Measurements from ENCODE around the gene SCNN1A.

DNA sequence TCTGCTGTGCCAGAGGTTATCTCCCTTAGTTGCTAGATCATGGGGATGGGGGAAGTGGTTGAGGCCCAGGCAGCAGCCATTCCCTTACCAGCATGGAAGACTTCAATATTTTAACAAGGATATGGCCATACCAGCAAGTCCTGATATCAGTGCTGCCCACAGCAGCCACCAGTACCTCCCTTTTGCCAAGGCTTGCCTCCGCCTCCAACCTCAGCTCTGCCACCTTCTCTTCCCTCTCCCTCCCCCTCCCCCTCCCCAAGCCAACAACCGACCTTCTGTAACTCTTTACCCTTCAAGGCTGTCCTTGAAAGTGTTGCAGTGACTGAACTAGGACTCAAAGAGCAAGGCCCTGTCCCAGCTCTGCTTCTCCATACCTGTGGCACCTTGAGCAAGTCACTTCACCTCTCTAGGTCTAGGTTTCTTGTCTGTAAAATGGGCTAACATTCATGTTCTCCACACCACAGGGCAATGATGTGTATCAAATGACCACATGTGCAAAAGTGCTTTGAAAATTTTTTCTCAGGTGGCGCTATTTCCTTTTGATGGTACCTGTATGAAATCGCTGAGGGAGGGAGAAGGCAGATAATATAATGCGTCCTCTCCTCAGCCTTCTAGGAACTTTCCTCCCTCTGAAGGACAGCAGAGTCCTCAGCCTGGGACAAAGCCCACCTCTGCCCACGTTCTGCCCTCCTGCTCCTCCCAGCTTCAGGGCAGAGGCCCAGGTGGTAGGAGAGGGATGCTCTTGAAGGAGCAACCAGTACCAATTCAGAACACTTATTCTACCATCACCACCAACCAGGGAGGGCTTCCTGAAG is 50.2 kb downstream of the SCNN1A start:
- no peak for TF ChIP-seq CTCF (conservative IDR thresholded peaks at IDR 0.05 in 1 of 2, IDR thresholded peaks at IDR 0.05 in 1 of 2; ENCODE audit: low read depth in 1 of 2, low read length in 2 of 2)
- TF ChIP-seq EZH2 (IDR thresholded peaks at IDR 0.05; ENCODE audit: low read length, missing control alignments) = no peak
